Lung (tissue), 12 donors: ENCODE measurements around the gene IL24. TPM values are rescaled to one million over a fixed set of nuclear protein-coding genes. Genes with fewer than 3 reads are reported as not detected.

Experiments
- ATAC-seq: fragments of 200-7000 bp; cut with Tn5 transposase; one replicate; pipeline ENCODE4 v1.9.1; 2020; ENCODE audit warnings: moderate number of reproducible peaks; ENCODE audit not compliant: insufficient read depth, low FRiP score
- DNase-seq, 3 donors: peaks; one replicate each; pipeline ENCODE4 v3.0.0-alpha.2; 2013 to 2017
- H3K27ac ChIP-seq, 2 donors: one replicate each; pipeline ENCODE4 v1.5.1; 2013; ENCODE audit warnings: mild to moderate bottlenecking in 2 of 2, moderate library complexity in 2 of 2, control low read depth in 1 of 2, inconsistent platforms in 1 of 2, low read depth in 1 of 2, low read length in 1 of 2
- H3K27me3 ChIP-seq, 3 donors: one replicate each; pipeline ENCODE4 v1.5.1; 2013; ENCODE audit warnings: low read length in 2 of 3; ENCODE audit not compliant: control insufficient read depth in 3 of 3, insufficient read depth in 3 of 3
- H3K36me3 ChIP-seq, 4 donors: one replicate each; pipeline ENCODE4 v1.5.1; 2013; ENCODE audit warnings: low read length in 4 of 4, mild to moderate bottlenecking in 1 of 4, moderate library complexity in 1 of 4; ENCODE audit not compliant: control insufficient read depth in 4 of 4, insufficient read depth in 4 of 4
- H3K4me1 ChIP-seq, 5 donors: one replicate each; pipeline ENCODE4 v1.5.1; 2013; ENCODE audit warnings: low read length in 5 of 5, mild to moderate bottlenecking in 2 of 5, moderate library complexity in 1 of 5; ENCODE audit not compliant: control insufficient read depth in 5 of 5, insufficient read depth in 5 of 5
- H3K4me3 ChIP-seq: one replicate; pipeline ENCODE4 v1.5.1; 2013; ENCODE audit warnings: mild to moderate bottlenecking, control low read depth, moderate library complexity
- H3K9ac ChIP-seq, 2 donors: one replicate each; pipeline ENCODE4 v1.5.1; 2013; ENCODE audit warnings: low read length in 2 of 2, control low read depth in 1 of 2; ENCODE audit not compliant: insufficient read depth in 1 of 2
- H3K9me3 ChIP-seq, 4 donors: one replicate each; pipeline ENCODE4 v1.5.1; 2013; ENCODE audit warnings: low read length in 3 of 4, mild to moderate bottlenecking in 1 of 4, moderate library complexity in 1 of 4; ENCODE audit not compliant: control insufficient read depth in 4 of 4, insufficient read depth in 3 of 4
- CTCF ChIP-seq: IDR thresholded peaks from 2 replicates; pipeline ENCODE4 v1.5.1; 2012; ENCODE audit warnings: mild to moderate bottlenecking; ENCODE audit errors: control extremely low read depth, extremely low read depth
- WGBS, 2 donors: extraction: QIAGEN DNeasy Blood & Tissue Kit; methylation state at CpG; one replicate each; pipeline ENCODE4 v1.1.7; 2013; 5-methylcytosine and 5-hydroxymethylcytosine counted together
- polyA plus RNA-seq, 2 donors: library from polyadenylated mRNA; stranded (reverse); fragments of 200-250 nt; gene quantifications; one replicate each; pipeline ENCODE4 v1.2.1, GENCODE V29; 2013
- total RNA-seq, 2 donors: library from RNA; depleted of rRNA in 1 of 2; stranded (reverse); fragments of >200 nt in 1 of 2; gene quantifications; one replicate each; pipeline ENCODE4 v1.2.1, GENCODE V29; 2014 to 2021
- donor health status: control.
- donor health status: control.
- donor health status: Bipolar disorder and iron deficiency.
- donor health status: healthy.
- donor health status: DM: yes; HTN: yes; CAD: no.

Gene IL24
- total and polyA plus RNA-seq, 4 donors = 0.67 to 8.7 TPM; not detected in 2

GRCh38 chr1:206891412-206891811 lies 5.8 kb upstream of the IL24 start:
- WGBS, 2 donors = 62 to 93% methylated on average over 1 of the region's 1 CpG
- no peaks in the 10 kb centered on the region for H3K36me3 ChIP-seq
- peaks cover 0 to 13% (median 4%) of the 10 kb centered on the region in 5 donors for H3K4me1 ChIP-seq
- H3K9me3 ChIP-seq = no peaks in the 10 kb centered on the region
- DNase-seq (no peak), ATAC-seq (no peak)
- no peak for TF ChIP-seq CTCF
- H3K9ac ChIP-seq = no peak overlapping the region
- no peak overlapping the region for H3K4me3 ChIP-seq
- peaks cover 0 to 2% (median 0%) of the 10 kb centered on the region in 3 donors for H3K27me3 ChIP-seq
- H3K27ac ChIP-seq = no peak overlapping the region

- Histone ChIP-seq H3K9me3 (no peaks in the 10 kb centered on the region), H3K36me3 (no peaks in the 10 kb centered on the region), H3K4me1 (peaks cover 0 to 15% (median 4%) of the 10 kb centered on the region in 5 donors), H3K27me3 (peaks cover 0 to 2% (median 0%) of the 10 kb centered on the region in 3 donors), H3K9ac (no peak overlapping the region), H3K4me3 (no peak overlapping the region), H3K27ac (no peak overlapping the region)
- WGBS, 2 donors = 64 to 76% methylated on average over 3 of the region's 3 CpGs
- DNase-seq (no peak), ATAC-seq (no peak)
- no peak for TF ChIP-seq CTCF
Observed at GRCh38 chr1:206892351-206892984, 4.8 kb upstream of the IL24 start.

- DNase-seq (no peak), ATAC-seq (no peak)
- Histone ChIP-seq H3K27me3 (peaks cover 0 to 2% (median 0%) of the 10 kb centered on the region in 3 donors), H3K9ac (no peak overlapping the region), H3K27ac (no peak overlapping the region), H3K36me3 (no peaks in the 10 kb centered on the region), H3K9me3 (no peaks in the 10 kb centered on the region), H3K4me3 (no peak overlapping the region), H3K4me1 (peaks cover 0 to 15% (median 4%) of the 10 kb centered on the region in 5 donors)
- TF ChIP-seq CTCF = no peak
- 77 to 82% methylated on average over 2 of the region's 2 CpGs for WGBS, 2 donors
Observed at GRCh38 chr1:206893380-206893779, 3.9 kb upstream of the IL24 start.

- no peak for DNase-seq
- no peaks in the 10 kb centered on the region for H3K36me3 ChIP-seq
- H3K27ac ChIP-seq = no peak overlapping the region
- no peaks in the 10 kb centered on the region for H3K9me3 ChIP-seq
- WGBS, 2 donors = 87 to 88% methylated on average over 3 of the region's 3 CpGs
- H3K9ac ChIP-seq = no peak overlapping the region
- no peak for ATAC-seq
- H3K4me1 ChIP-seq = peaks cover 0 to 15% (median 5%) of the 10 kb centered on the region in 5 donors
- H3K27me3 ChIP-seq = peaks cover 0 to 2% (median 0%) of the 10 kb centered on the region in 3 donors
- H3K4me3 ChIP-seq = no peak overlapping the region
- TF ChIP-seq CTCF = no peak
Observed at GRCh38 chr1:206895325-206895724, 1.9 kb upstream of the IL24 start.
